Astrocyte (in vitro differentiated cells and primary cell): ENCODE results near the gene PSMC4.

Experiments
- CTCF ChIP-seq: IDR thresholded peaks from 2 replicates; pipeline ENCODE4 v1.5.1; 2011; ENCODE audit warnings: low read depth, mild to moderate bottlenecking, inconsistent platforms, low read length, moderate library complexity; ENCODE audit not compliant: insufficient read depth
- EZH2 ChIP-seq: IDR thresholded peaks from 2 replicates; pipeline ENCODE4 v1.6.1; 2012; ENCODE audit warnings: mild to moderate bottlenecking, low read length, inconsistent platforms; ENCODE audit not compliant: insufficient read depth

- TF ChIP-seq CTCF: no peak
- no peak for TF ChIP-seq EZH2
These were observed 35.7 kb upstream of the PSMC4 start for GRCh38 chr19:39935364-39935661.
